Cardiac septum (tissue), 1 donor: ENCODE data around the gene TYROBP. TPM values are rescaled to one million over a fixed set of nuclear protein-coding genes. Genes with fewer than 3 reads are reported as not detected.
A peak's percentile ranks its signal among the peaks of the same experiment; 100 is the strongest.
"Not testable (repeated sequence)": the region's sequence is repeated elsewhere in the genome, so short reads cannot be mapped to it uniquely, and the experiment has no call there.

Experiments used
- DNase-seq: peaks from one replicate; pipeline ENCODE4 v3.0.0-alpha.2; 2020; ENCODE audit warnings: low spot score
- intact Hi-C: fragments of 100-400 bp; cut with DNase I; formaldehyde crosslinking; loops from one replicate; pipeline ENCODE4 v1.14.0; 2022
- total RNA-seq: library from RNA; stranded (reverse); fragmentation: NEBNext Ultra II Directional; extraction: Animal tissue kit (Norgen Biotek cat#: 25700); gene quantifications from one replicate; pipeline ENCODE4 v1.2.1, GENCODE V29; 2021
- donor health status: DM: no; HTN: no; CAD: no.

The TYROBP gene
- total RNA-seq, 1 donor from 2014 or later, result 16.9 TPM

GRCh38 chr19:35883882-35884281 is 24.2 kb downstream of the TYROBP start:
- intact Hi-C loops, result no loop called here
- DNase-seq, result no peak

GRCh38 chr19:35882114-35882832 is 25.8 kb downstream of the TYROBP start:
- intact Hi-C loops, result no loop called here
- DNase-seq, result no peak

DNA sequence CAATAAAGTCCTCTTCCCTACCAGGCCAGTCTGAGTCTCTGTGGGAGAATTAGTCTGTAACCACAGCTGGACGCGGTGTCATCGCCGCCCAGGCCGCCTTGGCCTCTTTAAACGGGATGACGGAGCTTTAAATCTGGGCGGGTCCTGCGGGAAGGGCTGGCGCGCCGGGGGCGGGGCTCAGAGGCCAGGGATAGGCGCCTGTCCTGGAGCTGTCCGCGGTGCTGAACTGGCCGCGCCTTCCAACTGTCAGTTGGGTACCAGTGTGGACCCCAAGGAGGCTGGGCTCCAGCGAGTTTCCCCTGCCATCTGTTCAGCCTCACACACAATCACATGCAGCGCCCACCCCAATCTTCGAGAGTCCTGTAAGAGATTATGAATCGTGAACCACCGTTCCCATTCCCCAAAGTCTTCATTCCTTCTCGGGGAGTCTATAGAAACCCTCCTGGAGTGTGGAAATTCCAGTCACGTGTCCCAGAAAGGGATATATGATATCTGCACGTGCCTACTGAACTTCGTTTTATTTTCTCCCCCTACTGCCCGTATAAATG is 28.3 kb downstream of the TYROBP start:
- intact Hi-C loops, result loop anchor here (1.0 kb wide), 1 partner anchor 51 kb away; no protein-coding TSS in a partner anchor
- peak; percentile 94 for DNase-seq

- DNase-seq, result no peak
These were observed 29.0 kb downstream of the TYROBP start for GRCh38 chr19:35879068-35879467.

DNA sequence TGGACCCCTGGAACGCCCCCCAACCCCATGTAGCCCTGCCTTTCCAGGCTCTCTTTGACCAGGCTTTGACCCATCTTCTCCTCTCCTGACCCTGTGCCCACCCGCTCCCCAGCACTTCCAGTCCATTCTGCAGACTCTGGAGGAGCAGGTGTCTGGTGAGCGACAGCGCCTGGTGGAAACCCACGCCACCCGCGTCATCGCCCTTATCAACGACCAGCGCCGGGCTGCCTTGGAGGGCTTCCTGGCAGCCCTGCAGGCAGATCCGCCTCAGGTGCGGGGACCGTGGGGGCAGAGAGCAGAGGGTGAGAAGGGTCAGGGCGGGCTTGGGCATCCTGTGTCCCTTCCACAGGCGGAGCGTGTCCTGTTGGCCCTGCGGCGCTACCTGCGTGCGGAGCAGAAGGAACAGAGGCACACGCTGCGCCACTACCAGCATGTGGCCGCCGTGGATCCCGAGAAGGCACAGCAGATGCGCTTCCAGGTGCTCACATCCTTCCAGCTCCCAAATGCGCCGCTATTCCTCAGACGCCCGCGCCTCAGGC is 33.6 kb downstream of the TYROBP start:
- intact Hi-C loops, result no loop called here
- DNase-seq, result no peak

More at GRCh38 chr19:35879068-35879467, 29.0 kb downstream of the TYROBP start:
- intact Hi-C loops, result loop anchor here (1.0 kb wide), 1 partner anchor 52 kb away; no protein-coding TSS in a partner anchor

- intact Hi-C loops, result no loop called here
- no peak for DNase-seq
These were observed 35.9 kb downstream of the TYROBP start for GRCh38 chr19:35872180-35872579.

DNA sequence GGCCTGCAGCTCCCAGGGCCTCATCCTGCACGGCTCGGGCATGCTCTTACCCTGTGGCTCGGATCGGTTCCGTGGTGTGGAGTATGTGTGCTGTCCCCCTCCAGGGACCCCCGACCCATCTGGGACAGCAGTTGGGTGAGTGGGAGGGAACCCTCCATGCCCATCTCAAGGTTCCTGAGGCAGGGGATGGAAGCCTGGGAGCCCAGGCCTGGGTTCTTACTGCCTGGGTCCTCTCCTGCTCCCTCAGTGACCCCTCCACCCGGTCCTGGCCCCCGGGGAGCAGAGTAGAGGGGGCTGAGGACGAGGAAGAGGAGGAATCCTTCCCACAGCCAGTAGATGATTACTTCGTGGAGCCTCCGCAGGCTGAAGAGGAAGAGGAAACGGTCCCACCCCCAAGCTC is 36.5 kb downstream of the TYROBP start:
- no peak for DNase-seq
- intact Hi-C loops, result no loop called here

- intact Hi-C loops, result no loop called here
- no peak for DNase-seq
These were observed 37.3 kb downstream of the TYROBP start for GRCh38 chr19:35870798-35871197.

DNA sequence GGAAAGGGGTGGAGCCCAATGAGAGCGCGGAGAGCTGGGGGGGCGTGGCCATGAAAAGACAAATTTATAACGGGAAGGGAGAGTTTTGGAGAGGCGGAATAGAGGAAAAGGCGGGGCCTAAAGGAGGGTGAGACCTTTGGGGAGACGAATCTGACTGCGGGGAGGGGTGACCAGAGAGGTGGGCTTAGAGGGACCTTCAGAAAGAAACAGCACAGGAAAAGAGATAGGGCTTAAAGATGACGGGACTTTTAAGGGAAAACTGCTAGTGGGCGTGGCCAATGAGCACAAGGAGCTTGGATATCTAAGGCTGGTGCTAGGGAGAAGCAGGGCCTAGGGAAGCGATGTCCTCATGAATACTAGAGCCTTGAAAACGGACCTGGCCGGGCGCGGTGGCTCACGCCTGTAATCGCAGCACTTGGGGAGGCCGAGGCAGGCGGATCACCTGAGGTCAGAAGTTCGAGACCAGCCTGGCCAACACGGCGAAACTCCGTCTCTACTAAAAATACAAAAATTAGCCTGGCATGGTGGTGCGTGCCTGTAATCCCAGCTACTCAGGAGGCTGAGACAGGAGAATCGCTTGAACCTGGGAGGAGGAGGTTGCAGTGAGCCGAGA is 37.9 kb downstream of the TYROBP start:
- DNase-seq, intact Hi-C loops: not testable (repeated sequence)

DNA sequence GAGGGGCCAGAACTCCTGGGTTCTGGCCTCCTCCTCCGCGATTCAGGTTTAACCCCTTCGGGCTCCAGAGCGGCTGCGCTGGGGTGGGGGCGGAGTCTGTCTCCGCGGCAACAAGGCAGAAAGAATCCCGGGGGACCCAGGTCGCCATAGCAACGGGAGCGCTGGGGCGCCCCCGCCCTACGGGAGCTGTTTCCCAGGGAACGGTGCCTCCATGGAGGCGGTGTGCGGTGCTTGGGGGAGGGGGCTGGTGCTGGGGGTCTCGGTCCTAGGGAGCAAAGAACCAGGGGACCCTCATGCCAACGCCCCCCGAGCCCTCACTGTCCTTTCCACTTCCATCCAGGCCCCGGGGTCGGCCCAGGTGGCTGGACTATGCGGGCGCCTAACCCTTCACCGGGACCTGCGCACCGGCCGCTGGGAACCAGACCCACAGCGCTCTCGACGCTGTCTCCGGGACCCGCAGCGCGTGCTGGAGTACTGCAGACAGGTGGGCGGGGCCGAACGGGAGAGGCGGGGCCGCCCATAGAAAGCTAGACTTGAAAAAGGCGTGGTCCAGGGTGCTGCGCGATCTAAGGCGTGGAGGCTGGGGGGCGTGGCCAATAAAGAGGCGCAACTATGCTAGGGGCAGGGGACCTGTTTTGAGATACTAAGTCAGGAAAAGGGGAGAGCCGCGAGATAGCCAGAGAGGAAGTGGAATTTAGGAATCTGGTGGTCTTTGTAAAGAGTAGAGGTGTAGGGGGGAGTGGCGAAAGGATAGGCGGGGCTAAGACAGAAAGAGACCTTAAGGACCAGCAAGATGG is 38.6 kb downstream of the TYROBP start:
- DNase-seq, result no peak

GRCh38 chr19:35868823-35869326 is 39.2 kb downstream of the TYROBP start:
- intact Hi-C loops, result loop anchor here (10.0 kb wide), 1 partner anchor 94 kb away; the partner anchor contains the start of gene ARHGAP33
- no peak for DNase-seq

More for the DNA sequence above, 38.6 kb downstream of the TYROBP start:
- intact Hi-C loops, result loop anchor here (10.0 kb wide), 1 partner anchor 95 kb away; the partner anchor contains the start of gene ARHGAP33

- intact Hi-C loops, result loop anchor here (10.0 kb wide), 1 partner anchor 93 kb away; the partner anchor contains the start of gene ARHGAP33
- peak; percentile 86 for DNase-seq
These were observed 39.8 kb downstream of the TYROBP start, which contains the start of gene APLP1 for GRCh38 chr19:35868172-35868822. Gene APLP1, plus strand, starts transcription at chr19:35868574. Its CDS starts 63 bp downstream, at chr19:35868637.

DNA sequence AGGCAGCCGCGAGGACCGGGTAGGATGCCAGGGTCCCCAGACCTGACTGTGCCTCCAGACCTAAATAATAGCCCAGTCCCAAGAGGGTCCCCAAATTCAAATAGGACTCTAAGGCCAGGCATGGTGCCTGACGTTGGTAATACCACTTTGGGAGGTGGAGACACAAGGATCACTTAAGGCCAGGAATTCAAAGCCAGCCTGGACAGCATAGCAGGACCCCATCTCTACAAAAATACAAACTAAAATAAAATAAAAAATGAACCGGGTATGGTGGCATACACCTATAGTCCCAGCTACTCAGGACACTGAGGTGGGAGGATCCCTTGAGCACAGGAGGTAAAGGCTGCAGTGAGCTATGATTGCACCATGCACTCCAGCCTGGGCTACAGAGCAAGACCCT is 45.1 kb downstream of the TYROBP start:
- intact Hi-C loops, result loop anchor here (10.0 kb wide), 1 partner anchor 88 kb away; the partner anchor contains the start of gene ARHGAP33
- no peak for DNase-seq

DNA sequence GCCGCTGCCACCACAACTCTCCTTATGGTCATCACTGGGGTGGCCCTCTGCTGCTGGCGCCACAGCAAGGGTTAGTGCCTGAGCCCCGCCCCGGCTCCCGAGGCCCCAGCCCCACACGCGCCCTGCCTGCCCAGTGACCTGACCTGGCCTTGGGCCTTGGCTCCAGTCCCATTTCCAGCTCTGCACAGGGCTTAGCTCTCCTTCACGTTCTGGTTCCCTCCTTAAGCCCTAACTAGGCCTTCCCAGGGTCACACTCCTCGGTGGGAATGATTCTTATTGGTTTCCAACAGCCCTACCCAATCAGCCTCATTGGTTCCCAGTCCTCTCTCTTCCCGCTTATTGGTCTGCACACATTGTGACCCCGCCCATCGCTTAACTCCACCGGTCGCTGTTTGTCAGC is 45.6 kb downstream of the TYROBP start:
- intact Hi-C loops, result loop anchor here (10.0 kb wide), 1 partner anchor 88 kb away; the partner anchor contains the start of gene ARHGAP33
- DNase-seq, result no peak

- intact Hi-C loops, result loop anchor here (10.0 kb wide), 1 partner anchor 87 kb away; the partner anchor contains the start of gene ARHGAP33
- no peak for DNase-seq
These were observed 46.4 kb downstream of the TYROBP start for GRCh38 chr19:35861640-35862160.

GRCh38 chr19:35860818-35861639 is 47.1 kb downstream of the TYROBP start:
- intact Hi-C loops, result loop anchor here (10.0 kb wide), 1 partner anchor 86 kb away; the partner anchor contains the start of gene ARHGAP33
- no peak for DNase-seq

- DNase-seq, result no peak
These were observed 47.7 kb downstream of the TYROBP start for GRCh38 chr19:35860436-35860817.

More at GRCh38 chr19:35860436-35860817, 47.7 kb downstream of the TYROBP start:
- intact Hi-C loops, result loop anchor here (10.0 kb wide), 1 partner anchor 86 kb away; the partner anchor contains the start of gene ARHGAP33
